Measurements from ENCODE around the gene CWC25.
A peak's percentile ranks its signal among the peaks of the same experiment; 100 is the strongest.

CWC25 gene

GRCh38 chr17:38779965-38780752, 45.0 kb downstream of the CWC25 start:
- DNase-seq = no peak

- no peak for DNase-seq
These were observed 47.4 kb downstream of the CWC25 start for GRCh38 chr17:38777641-38778250.

DNA sequence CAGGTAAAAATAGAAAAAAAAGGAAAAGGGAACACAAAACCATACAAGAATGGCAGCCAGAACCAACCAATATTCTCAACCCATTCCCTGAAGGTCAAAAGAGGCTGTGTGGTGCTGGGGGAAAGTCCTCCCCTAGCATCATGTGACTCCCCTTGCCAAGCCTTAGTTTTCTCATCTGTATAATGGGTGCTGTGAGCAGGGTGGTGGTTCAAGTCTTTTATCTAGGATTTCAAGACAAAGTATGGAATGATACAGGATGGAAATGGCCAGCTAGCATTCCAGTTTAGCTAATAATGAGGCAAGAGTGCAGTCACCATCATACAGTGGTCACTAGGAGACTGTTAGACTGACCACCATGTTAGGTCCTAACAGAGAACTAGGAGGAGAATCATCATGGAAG, 51.9 kb downstream of the CWC25 start:
- no peak for DNase-seq

DNA sequence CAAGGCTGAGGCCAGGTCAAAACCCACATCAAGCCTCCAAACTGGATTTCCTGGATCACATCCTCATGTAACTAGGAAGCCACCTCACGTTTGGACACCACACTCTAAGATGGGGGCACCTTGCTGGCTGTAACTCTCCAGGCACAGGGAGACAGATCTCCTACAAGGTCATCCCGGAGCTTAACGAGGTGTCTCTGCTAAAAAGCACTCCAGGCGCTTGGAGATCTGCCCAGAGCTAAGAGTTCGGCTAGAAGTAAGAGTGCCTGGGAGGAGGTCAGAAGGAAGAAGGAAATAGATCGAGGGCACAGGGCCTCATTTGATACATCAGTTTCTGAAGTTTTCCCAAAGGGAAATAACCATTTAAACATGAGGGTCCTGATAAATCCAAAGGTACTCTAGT, 56.7 kb downstream of the CWC25 start:
- DNase-seq = no peak

DNA sequence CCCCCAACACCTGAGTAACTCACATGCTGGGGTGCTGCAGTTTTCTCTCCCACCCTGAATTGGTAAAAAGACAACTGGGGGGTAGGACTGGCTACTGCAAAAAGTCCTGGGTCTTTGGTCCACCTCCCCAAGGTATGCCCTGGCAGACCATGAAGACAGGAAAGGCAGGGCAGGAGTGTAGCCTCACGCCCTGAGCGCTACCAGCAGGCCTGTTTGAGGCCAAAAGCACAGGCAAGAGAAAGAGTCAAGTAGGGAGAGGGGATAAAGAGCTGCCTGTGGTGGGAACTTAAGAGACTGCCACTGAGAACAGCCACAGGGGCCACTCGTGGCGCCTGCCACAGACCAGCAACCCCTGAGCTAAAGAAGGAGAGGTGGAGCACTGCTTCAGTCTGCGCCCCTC, 58.8 kb downstream of the CWC25 start:
- no peak for DNase-seq

GRCh38 chr17:38762231-38762630, 62.9 kb downstream of the CWC25 start:
- no peak for DNase-seq

DNA sequence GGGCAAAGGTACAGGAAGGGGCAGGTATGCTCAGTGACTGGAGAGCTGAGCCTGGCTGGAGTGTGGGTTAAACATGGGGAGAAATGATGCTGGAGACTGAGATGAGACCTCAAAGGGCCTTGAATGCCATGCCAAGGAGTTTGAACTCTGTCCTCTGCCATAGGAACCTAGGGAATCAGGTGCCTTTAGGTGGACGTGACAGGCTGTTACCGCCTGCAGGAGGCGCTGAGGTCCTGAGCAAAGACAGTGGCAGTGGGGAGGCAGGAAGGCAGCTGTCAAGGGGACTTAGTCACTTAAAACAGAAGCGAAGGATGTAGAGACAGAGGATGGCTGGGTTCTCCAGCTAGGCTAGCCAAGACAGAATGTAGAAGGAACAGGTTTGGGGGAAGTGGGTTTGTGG, 63.5 kb downstream of the CWC25 start:
- no peak for DNase-seq

DNA sequence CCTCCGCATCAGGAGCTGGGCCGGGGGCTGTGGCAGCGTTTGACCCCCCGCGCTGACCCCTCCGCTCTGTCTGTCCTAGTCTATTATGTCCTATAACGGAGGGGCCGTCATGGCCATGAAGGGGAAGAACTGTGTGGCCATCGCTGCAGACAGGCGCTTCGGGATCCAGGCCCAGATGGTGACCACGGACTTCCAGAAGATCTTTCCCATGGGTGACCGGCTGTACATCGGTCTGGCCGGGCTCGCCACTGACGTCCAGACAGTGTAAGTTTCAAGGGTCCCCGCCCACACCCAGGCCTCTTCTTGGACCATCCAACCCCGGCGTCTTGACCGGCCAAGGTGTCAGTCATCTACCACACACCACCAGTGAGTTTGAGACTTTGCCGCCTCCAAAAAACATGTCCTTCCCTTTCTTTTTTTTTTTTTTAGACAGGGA, 72.0 kb downstream of the CWC25 start:
- no peak for DNase-seq

- peak; percentile 78 to 87 (median 86) for DNase-seq
These were observed 72.6 kb downstream of the CWC25 start, which contains the start of gene PSMB3 for GRCh38 chr17:38752308-38753070. Gene PSMB3, plus strand, starts transcription at chr17:38752741. Its CDS starts 86 bp downstream, at chr17:38752827.

GRCh38 chr17:38751808-38752307, 73.3 kb downstream of the CWC25 start:
- DNase-seq = peak; percentile 71 to 85 (median 78)

DNA sequence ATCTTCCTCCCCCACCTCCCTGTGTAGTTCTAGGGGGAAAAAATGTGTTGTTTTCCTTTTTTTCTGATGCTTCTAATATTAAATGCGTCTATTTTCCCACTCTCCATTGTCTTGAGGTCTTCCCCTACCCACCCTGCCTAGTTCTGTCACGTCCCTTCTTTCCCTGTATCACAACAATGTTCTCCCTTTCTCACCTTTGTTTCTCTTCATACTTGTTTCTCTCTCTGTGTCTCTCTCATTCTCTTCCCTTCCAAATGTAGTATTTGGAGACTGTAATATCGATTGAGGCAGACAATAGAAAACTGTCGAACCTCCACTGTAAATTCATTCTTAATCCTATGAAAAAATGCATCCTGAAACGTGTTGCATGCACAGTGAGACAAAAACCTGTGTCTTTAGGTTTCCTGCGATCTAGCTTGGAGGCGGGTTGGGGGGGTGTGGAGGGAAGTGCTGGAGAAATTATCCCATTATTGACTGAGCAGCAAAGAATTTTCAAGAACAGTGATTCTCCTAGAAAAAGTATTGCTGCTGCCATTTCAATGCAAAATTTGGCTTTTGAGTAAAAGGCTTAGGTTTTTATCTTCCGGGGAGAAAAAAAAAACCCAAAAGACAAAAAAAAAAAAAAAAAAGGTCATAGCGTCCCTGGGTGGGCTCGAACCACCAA, 73.8 kb downstream of the CWC25 start:
- no peak for DNase-seq

All from activated CD4-positive, CD25-positive, alpha-beta regulatory T cell (primary cell).